Measurements from ENCODE around the gene OXSM.

- TF ChIP-seq, protein P1, sequence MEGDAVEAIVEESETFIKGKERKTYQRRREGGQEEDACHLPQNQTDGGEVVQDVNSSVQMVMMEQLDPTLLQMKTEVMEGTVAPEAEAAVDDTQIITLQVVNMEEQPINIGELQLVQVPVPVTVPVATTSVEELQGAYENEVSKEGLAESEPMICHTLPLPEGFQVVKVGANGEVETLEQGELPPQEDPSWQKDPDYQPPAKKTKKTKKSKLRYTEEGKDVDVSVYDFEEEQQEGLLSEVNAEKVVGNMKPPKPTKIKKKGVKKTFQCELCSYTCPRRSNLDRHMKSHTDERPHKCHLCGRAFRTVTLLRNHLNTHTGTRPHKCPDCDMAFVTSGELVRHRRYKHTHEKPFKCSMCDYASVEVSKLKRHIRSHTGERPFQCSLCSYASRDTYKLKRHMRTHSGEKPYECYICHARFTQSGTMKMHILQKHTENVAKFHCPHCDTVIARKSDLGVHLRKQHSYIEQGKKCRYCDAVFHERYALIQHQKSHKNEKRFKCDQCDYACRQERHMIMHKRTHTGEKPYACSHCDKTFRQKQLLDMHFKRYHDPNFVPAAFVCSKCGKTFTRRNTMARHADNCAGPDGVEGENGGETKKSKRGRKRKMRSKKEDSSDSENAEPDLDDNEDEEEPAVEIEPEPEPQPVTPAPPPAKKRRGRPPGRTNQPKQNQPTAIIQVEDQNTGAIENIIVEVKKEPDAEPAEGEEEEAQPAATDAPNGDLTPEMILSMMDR (IDR thresholded peaks at IDR 0.05; ENCODE audit: insufficient read depth, low read length, poor library complexity, severe bottlenecking): no peak
- TF ChIP-seq EZH2phosphoT487 (conservative IDR thresholded peaks at IDR 0.05; ENCODE audit: low read length): no peak
These were observed 53.4 kb downstream of the OXSM start for GRCh38 chr3:25843332-25843731.
